ELR (cell line): ENCODE data around the gene ABCC6.
"Not testable (repeated sequence)": the region's sequence is repeated elsewhere in the genome, so short reads cannot be mapped to it uniquely, and the experiment has no call there.

Experiments used
- DNase-seq: peaks from one replicate; pipeline ENCODE4 v3.0.0-alpha.2; 2015; ENCODE audit warnings: low read depth

Gene ABCC6

DNA sequence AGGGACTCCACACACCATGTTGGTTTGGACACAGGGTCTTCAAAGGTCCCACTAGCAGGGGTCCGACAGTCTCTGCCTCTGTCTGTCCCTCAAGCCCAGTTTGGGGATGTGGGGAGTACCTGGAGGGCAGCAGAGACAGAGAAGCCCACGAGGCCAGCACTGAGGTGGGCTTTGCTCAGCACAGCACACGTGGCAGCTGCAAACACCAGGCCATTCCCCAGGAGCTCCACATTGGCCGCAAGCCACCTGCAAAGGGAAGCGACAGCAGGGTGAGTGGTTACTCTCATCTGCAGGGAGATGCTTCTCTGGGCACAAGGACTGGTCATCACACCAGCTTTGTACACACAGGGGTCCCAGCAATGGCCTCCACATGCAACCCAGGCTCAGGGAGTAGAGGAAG, 62.0 kb downstream of the ABCC6 start:
- DNase-seq, result no peak

DNA sequence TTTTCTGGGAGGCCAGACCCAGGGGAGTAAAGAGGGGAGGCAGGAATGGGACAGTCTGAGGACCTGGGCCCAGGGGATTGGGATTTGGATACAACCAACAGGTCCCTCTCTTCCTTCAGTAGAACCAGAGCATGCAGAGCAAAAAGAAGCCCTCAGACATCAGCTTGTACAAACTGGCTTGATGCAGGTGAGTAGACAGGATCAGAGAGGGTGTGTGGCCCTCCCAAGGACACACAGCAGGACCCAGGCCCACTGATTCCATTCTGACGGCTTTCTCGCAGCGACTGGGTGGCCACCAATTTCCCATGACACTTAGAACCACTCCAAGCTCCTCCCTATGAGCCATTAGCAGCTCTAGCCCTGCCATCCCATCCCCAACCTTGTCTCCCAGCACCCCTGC, 63.6 kb downstream of the ABCC6 start:
- no peak for DNase-seq

DNA sequence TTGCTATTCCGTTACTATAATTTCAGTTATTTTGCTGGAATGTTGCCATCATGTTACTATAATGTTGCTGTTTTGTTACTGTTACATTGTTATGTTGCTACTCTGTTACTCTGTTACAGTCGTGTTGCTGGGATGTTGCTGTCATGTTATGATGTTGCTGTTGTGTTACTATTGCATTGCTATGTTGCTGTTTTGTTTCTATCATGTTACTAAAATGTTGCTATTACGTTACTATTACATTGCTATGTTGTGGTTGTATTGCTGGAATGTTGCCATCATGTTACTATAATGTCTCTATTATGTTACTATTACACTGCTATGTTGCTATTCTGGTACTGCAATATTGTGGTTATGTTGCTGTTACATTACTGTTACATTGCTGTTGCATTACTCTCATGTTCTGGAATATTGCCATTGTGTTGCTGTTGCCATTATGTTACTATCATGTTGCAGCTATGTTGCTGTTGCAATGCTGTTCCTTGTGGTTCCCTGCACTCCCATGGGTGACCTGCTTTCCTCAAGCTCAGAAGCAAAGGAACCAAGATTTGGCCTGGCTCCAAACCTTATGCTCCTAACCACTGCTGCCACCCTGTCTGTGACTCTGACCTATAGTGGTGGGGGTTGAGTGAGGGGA, 64.4 kb downstream of the ABCC6 start:
- peak; percentile 15 for DNase-seq

DNA sequence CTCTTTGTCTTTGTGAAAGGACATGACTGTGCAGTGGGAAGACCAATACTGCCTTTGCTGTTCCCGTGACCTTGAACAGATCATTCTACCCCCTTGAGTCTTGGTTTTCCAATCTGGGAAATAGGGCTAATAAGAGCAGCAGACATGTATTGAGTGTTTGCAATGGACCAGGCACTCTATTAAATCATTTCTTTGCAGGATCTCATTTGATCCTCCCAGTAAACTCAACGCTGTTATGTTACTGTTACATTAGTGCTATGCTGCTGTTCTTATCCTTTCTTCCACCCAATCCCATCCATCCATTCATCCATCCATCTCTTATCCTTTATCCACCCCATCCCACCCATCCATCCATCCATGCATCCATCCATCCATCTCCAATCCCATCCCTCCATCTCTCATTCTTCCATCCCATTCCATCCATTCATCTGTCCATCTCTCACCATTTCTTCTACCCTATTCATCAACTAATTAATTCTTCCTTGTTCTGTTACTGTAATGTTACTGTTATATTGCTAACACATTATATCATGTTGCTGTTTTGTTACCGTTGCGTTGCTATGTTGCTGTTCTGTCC, 65.1 kb downstream of the ABCC6 start:
- no peak for DNase-seq

DNA sequence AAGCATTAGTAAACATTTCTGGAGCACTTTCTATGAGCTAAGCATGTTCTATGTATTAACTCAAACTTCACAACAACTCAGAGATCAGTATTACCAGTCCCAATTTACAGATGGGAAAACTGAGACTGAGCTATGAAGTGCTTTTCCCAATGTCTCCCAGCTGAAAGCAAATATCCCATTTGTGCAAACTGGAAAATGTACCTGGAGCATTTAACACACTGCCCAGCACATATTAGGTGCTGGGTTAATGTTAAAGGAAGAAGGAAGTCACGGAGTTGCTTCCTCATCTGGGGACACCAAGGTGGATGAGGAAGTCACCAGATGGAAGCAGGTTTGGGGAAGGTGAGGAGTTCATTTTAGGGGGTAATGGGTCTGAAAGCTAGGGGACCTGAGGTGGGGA, 66.1 kb downstream of the ABCC6 start:
- no peak for DNase-seq

DNA sequence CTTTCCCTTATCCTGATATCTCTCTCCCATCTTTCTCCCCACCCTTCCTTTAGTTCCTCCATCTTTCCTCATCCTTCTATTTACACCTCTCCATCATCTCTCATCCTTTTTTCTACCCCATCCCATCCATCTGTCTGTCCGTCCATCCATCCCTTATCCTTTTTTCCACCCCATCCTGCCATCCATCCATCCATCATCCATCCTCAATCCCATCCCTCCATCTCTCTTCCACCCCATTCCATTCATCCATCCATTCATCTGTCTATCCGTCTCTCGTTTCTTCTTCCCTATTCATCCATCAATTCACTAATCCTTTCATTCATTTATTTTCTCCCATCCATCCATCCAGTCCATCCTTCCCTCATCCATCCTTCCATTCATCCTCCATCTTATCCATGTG, 68.1 kb downstream of the ABCC6 start:
- DNase-seq, result no peak

DNA sequence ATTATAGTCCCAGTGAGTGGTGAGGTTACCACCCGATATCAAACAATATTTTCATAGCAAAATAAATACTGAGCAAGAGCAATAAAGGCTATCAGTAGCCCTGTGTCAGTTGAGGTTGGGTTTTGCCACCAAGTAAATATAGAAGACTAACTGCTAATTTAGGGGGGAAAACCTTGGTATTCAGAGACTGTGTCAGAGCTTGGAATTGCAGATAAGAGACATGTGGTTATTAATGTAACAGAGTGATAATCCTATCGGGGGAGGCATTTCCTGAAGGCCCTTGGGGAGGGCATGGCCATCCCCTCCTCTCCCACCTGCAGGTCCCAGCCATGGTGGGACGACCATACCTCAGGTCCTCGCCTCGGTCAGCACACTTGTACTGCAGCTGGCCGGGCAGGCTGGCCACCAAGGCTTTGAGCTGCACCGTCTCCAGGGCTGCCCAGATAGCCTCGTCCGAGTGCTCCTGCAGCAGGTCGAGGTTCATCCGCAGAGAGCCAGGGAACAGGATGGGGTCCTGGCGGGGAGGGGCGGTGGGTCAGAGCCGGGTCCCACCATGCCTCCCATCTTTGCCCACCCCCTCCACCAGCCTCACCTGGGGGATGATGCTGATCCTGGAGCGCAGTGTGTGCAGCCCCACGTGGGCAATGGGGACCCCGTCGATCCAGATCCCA, 68.9 kb downstream of the ABCC6 start:
- DNase-seq, result no peak

DNA sequence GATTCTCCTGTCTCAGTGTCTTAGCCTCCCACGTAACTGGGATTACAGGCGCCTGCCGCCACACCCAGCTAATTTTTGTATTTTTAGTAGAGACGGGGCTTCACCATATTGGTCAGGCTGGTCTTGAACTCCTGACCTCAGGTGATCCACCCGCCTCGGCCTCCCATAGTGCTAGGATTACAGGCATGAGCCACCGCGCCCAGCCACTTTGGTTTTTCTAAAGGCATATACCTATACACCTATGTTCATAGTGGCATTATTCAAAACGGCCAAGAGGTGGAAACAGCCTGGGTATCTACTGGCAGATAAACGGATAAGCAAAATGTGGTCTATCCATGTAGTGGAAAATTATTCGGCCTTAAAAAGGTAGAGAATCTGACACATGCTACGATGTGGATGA, 70.3 kb downstream of the ABCC6 start:
- DNase-seq, result not testable (repeated sequence)

DNA sequence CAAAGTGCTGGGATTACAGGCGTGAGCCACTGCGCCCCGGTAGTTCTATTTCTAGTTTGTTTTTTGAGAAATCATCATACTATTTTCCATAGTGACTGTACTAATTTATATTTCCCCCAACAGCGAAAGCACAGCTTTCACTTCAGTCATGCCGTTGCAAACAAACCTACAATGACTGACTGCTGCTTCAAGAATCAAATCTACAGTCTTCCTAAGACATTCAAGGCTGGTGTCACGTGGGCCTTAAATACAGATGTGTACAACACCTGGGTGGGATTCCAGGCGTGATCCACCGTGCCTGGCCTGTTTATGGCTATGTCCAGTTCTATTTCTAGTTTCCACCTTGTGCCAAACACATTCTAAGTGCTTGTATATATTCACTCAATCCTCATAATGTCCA, 72.0 kb downstream of the ABCC6 start:
- peak; percentile 13 for DNase-seq

DNA sequence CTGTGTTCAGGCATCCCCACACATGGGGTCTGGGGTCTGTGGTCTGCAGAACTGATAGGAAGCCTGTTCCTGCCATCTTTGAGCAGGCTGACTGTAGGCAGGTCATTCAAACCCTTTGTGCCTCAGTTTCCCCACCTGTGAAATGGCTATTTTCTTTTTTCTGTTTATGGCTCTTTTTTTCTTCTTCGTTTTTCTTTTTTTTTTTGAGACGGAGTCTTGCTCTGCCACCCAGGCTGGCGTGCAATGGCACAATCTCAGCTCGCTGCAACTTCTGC, 72.5 kb downstream of the ABCC6 start:
- no peak for DNase-seq

DNA sequence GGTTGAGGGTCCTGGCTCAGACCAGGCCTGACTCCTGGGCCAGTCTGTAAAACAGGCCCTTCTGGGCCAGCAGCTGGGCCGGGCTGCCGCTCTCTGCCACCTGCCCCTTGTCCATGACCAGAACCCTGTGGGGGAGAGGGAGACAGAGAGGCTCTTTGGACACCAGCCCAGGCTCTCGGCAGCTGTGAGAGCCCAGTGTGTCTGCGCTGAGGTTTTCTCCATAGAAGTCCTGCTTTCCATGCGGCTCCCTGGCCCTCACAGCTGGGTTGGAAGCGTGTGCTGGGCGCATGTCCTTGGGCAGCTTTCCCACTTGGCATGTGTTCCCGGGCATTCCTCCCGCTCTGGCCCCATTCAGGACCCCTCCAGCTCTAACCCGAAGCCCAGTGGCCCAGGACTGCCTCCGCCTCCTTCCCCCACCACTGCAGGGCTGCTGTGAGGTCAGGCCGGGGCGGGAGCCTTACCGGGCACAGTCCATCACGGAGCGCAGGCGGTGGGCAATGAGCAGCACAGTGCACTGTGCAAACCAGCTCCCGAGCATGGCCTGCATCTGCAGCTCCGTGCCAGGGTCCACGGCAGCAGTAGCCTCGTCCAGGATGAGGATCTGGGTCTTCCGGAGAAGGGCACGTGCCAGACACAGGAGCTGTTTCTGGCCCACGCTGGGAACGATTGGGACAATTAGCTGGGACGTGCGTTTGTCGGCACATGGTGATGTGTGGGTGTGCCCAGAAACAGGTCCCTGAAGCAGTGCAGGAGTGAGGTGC, 73.0 kb downstream of the ABCC6 start:
- DNase-seq, result no peak

DNA sequence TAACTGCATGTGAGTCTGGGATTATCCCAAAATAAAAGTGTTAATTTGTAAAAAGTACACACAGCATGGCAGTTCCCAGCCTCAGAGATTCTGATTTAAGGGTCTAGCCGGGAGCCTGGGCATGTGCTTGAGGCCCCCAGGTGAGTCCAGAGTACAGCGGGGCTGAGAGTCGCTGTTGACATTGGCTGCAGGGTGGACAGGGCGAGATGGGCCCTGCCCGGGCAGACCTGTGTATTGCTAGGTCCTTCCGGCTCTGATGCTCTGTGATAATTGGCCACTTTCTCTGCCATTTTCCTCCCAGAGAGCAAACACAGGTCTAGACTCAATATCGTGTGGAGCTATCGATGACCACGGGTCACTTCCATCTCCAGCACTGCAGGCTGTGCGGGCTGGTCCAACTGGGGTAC, 73.6 kb downstream of the ABCC6 start:
- DNase-seq, result no peak

DNA sequence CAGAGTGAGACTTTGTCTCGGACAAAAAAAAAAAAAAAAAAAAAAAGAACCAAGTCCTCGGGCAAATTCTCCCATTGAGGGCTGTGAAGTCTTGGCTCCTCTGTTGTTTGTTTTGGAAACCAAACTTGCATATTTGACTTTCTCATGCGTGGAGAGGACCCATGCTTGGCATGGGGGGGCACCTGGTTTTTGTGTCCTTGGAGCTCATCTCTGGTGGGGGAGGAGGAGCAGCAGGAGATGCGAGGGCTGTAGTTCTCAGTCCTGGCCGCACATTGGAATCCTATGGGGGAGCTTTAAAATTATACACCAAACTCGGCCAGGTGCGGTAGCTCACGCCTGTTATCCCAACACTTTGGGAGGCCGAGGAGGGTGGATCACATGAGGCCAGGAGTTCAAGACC, 74.5 kb downstream of the ABCC6 start:
- no peak for DNase-seq

DNA sequence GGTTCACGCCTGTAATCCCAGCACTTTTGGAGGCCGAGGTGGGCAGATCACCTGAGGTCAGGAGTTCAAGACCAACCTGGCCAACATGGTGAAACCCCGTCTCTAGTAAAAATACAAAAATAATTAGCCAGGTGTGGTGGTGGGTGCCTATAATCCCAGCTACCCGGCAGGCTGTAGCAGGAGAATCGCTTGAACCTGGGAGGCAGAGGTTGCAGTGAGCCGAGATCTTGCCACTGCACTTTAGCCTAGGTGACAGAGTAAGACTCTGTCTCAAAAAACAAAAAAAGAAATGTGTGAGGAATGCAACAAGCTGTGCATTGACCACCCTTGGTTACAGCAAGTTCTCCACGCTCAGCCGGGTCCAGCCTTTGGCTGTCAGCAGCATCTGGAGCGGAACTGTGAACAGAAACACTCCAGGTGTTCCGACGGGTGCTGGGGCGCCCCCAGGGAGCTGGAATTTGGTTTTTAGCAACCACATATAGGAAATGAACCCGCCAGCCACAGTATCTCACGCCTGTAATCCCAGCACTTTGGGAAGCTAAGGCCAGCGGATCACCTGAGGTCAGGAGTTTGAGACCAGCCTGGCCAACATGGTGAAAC, 75.2 kb downstream of the ABCC6 start:
- not testable (repeated sequence) for DNase-seq

DNA sequence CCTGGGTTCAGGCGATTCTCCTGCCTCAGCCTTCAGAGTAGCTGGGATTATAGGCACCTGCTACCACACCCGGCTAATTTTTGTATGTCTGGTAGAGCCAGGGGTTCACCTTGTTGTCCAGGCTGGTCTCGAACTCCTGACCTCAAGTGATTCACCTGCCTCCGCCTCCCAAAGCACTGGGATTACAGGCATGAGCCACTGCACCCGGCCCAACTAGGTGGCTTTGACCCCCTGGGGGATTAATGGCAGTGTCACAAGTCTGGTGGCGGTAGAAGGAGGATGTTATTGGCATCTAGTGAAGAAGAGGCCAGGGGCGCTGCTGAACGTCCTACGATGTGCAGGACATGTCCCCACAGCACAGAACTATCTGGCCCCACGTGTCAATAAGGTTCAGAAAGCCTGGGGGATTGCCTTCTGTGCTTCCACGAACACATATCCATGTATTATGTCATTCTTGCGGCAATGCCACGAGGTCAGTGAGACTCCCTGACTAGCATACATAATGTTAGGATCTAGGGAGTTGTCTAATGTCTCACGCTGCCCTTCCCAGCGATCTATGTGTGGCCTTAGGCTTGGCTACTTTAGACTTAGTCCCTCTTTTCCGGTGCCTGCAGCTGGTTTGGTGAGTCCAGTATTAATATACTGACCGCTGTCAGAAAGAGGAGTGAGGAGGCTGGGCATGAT, 75.8 kb downstream of the ABCC6 start:
- DNase-seq, result no peak

DNA sequence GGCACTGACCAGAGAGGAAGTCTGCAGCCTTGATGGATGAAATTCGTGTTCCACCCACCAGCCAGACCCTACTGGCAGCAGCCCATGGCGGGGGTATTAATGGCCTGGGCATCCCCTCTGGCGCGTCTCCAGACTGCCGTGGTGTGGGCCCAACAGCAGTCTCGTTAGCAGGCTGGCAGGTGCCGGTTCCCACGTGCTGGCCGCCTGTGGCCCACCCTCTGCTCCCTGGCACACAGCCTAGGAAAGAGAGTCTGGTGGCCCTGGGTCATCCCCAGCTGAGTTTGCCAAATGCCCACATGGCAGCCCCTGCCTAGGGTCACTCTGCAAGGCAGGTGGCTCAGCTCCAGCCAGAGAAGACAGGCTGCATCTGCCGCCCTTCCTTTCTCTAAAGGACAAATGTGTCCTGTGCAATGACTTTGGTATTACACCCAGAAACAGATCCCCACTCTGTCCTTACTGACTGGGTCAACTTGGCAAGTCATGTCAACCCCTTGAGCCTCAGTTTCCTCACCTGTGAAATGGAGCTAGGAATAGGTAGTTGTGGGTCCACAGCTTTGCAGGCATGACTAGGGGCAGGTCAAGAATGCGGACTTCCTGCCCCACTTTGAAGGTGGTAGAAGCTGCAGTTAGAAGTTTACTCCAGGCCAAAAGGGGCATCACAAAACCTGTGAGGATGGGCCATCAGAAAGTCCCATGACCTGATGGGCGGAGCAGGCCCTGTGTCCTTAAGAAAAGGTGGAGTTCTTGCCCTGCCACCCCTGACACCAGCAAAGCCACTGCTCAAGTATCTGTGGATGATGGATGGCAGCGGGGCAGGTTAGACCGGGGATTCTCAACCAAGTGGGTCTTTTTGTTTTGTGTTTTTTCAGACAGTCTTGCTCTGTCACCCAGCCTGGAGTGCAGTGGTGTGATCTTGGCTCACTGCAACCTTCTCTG, 76.6 kb downstream of the ABCC6 start:
- DNase-seq, result no peak

DNA sequence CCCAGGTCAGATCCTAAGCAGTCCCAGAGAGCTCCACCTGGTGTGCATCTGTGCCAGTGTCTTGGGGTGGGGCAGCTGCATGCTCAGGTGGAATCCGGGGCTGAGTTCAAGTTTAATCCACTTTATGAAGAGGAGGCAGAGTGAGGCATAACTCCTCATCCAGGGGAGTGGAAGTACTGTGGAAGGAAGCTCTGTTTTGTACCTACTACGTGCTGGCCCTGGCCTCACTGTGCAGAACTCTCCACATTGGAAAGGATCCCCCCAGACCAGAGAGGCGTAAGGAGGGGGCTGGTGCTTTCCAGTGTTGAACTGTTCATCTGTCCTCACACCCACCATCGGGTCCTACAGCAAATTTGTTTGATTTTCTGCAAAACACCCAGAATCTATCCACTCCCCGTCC, 78.0 kb downstream of the ABCC6 start:
- no peak for DNase-seq

DNA sequence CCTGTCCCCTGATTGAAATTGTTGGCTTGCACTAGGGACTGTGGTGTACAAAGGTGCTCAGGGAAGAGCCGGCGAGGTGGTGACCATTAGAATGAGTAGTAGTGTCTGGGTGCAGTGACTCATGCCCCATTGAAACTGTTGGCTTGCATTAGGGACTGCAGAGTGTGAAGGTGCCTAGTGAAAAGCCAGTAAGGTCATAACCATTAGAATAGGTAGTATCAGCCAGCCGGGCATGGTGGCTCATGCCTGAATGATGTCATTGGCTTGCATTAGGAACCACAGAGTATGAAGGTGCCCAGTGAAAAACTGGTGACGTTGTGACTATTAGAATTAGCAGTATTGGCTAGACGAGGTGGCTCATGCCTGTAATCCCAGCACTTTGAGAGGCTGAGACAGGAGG, 78.9 kb downstream of the ABCC6 start:
- DNase-seq, result peak; percentile 23

DNA sequence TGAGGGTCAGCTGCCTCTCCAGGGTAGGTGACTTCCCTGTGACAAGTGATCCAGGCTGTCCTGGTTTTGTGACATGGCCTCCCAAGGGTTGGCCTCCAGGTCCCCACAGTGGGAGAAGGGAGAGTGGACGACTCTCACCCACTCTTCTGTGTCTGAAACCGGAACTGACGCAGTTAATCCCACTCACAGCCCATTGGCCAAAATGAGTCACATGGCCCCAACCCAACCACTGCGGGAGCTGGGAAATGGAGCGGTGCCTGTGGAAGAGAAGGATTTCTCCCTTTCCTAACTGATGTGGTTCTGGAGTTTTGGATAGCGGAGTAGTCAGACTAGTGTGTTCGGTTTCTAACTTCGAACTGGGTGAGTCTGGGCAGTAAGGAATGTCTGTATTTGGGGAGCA, 79.4 kb downstream of the ABCC6 start:
- no peak for DNase-seq

DNA sequence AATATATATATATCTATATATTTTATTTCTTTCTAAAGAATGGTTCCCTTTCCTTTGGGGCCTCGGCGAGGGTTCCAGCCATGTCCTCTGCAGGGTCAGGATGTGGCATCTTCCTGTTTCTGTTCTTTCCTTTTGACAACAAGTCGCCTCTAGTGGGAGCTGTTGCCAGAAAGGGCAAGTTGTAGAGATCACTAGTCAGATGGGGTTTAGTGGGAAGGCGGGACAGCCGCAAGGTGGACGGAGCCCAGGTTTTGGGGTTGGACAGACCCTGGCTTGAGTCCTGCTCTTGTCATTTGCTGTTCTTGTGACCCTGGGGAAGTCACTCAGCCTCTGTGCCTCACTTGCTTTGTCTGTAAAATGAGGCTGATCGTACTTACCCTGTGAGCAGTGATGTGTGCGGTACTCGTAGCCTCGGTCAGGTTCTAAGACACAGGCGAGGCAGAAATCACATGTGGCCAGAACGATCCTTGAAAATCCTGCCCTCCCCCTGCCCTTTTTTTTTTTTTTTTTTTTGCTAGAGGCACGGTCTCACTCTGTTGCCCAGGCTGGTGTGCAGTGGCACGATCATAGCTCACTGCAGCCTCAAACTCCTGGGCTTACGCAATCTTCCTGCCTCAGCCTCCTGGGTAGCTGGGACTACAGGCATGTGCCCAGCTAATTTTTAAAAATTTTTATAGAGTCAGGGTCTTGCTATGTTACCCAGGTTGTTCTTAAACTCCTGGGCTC, 80.1 kb downstream of the ABCC6 start:
- peak; percentile 26 for DNase-seq
